Stimulated activated CD4-positive, alpha-beta T cell treated with anti-CD3 and anti-CD28 coated beads, TNF-alpha, amount 100 ng/mL, for 4 hours (primary cell): Measurements from ENCODE around the gene DAB2IP.

Experiments
- DNase-seq, 3 experiments: peaks; one replicate each; pipeline ENCODE4 v3.0.0-alpha.2; 2020; ENCODE audit warnings: low read depth in 3 of 3

DAB2IP gene

DNA sequence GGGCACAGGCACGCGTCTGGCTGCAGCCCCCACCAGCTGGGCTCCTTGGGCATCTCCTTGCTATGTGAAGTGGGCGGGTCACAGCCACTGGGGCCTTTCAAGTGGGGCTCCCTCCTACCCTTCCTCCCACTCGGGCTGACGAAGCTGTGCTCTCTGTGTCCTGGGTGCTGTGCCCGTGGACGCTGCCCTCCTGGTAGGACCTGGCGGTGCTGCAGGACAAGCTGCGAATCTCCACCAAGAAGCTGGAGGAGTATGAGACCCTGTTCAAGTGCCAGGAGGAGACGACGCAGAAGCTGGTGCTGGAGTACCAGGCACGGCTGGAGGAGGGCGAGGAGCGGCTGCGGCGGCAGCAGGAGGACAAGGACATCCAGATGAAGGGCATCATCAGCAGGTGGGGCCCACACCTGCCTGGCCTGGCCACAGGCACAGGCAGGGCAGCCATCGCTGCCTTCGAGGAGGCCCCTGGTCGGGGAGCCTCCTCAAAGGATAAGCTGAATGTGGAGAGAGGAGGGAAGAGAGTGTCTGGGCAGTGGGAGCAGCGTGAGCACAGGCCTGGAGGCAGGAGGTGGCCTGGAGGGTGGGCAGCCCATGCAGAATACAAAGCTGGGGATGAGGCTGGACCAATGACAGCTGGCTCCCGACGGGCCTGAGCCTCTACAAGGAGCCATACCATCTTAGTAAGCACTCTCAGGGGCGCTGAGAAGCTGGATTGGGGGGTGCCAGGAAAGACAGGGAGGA is 124.7 kb downstream of the DAB2IP start:
- no peak for DNase-seq

DNA sequence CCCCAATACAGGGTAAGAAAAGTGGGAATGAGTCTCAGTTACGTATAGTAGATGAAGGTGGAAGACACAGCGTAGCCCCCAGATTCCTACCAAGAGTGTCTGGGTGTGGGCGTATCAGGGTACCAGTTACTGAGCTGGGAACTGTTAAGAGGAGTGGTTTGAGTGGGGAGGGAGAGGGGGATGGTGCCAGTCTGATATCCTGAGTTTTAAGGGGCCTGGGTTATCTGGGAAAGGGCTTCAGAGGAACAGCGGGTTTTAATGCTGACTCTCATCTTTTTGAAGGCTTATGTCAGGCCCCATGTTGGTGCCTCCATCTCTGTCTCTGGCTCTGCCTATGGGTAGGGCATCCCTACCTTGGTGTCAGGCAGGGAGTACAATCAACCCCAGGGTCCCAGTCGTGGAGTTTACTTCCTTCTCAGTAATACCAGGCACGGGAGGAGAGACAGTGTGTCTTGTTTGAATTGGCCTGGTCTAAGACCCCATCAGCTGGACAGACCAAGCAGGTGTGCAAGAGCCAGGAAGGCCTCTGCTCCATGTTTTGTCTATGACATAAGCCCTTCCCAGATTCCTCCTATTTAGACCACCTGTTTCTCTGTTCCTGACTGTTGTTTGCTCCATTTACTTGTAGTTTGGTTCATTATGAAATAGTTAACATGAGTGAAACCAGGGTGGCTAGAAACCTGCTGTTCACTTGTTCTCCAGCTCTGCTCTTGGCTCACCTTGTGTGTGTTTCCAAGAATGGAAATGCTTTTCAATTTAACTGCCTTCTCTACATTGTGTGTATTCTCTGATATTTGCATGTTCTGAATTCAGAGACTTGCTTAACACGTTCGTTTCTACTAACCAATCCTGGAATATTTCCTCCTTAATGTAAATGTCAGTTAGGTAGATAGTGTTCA is 125.6 kb downstream of the DAB2IP start:
- DNase-seq = no peak

DNA sequence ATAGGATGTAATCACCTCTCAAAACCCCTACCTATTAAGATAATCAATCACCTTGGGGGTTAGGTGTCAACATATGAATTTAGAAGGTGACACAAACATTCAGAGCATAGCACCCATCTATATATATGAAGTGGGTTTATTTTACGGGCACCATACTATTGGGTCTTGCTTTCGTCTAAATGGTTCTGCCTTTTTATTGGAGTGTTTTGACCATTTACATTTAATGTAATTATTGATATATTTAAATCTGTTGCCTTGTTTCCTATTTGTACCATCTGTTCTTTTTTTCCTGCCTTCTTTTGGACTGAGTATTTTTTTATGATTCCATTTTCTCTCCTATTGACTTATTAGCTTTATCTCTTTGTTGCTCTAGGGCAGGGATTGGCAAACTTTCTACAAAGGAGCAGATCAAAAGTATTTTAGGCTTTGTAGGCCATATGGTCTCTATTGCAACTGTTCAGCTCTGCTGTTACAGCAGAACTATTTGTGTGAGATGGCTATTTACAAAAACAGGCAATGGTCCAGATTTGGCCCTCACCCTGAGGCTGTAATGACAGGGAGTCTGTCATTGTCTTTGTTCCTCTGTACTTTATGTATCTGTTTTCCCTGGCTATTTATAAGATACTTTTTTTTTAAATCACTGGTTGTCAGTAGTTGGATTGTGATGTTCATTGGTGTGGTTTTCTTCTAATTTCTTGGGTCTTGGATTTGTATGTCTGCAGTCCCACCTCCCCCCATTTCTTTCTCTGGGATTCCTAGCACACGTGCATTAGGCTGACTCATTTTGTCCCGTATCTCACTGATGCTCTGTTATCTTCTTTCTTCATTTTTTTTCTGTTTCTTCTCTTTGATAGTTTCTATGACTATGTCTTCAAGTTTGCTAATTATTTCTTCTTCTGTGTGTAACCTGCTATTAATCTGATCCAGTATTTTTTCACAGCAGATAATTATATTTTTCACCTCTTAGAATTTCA is 127.1 kb downstream of the DAB2IP start:
- no peak for DNase-seq

DNA sequence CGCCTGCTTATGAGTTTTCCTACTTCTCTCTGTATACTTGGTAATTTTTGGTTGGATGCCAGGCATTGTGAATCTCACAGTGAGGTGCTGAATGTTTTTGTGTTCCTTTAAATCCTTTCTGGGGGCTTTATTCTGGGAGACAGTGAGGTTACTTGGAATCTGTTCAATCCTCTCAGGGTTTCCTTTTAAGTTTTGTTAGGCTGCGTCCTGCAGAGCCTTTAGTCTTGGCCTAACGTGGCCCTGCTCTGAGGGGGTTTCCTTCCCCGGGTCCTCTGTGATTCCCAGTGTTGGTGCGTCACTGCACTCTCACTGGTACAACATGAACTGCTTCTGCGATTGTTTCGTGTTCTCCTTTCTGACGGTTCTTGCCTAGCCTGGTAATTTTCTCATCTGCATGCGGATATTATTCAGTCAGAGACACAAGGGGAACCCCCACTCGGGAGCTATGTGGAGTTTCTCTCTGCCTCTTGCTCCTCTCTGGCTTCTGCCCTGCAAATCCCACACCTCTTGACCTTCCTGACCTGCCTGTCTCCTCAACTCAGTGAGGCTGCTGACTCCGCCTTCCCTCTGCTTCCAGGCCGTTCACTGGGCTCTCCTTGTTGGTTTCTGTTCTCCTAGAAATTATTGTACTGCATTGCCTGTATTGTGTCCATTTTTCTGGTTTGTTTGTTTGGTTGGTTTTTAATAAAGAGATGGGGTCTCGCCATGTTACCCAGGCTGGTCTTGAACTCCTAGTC is 128.1 kb downstream of the DAB2IP start:
- DNase-seq = no peak

DNA sequence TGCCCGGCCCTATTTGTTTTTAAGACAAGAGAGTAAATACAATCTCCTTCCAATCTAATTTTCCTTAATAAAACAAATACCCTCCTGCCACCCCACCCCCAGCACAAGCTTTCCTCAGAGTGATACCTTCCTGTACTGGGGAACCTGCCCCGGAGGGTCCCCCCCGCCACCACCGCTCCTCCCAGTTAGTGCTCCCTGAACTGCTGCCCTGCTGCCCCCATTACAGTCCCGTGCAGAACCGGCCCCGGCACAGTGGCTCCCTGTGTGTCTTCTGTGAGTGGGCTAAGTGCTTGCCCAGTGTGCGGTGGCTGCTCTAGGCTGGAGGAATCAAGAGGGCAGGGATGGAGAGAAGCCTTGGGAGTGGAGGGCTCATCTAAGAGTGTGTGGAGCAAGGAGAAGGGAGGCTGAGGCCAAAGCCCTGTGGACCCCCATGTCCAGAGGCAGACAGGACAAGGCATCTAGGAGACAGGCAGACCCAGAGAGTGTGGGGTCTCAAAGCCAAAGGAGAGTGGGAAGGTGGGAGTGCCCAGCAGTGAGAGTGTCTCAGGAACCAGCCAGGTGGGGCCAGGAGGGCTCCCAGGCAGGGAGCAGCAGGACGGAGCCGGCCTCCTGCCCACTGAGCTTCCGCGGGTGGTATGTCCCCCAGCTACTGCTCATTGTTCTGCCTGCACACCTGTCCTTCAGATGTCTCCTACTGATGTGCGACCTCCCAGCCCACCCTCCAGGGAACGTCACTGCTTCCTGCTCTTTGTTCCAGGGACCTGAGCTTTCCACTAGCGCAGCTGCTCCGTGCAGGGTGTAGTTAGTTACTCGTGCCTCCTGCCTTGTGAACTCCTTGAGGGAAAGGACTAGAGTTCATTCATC is 129.0 kb downstream of the DAB2IP start:
- no peak for DNase-seq

DNA sequence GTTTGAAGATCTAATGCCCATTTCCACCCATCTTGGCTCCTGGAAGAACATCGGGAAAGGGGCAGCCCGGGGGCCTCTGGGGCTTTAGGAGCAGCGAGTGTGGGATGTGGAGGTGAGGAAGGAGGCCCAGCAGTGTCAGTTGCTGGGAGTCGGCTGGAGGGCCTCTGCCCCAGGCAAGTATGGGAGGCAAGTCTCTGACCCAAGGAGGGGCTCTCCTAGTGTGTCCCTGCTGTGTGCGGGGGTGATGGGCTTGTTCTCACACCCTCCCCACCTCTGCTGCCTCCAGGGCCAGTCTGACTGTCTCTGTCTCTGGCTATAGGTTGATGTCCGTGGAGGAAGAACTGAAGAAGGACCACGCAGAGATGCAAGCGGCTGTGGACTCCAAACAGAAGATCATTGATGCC is 129.7 kb downstream of the DAB2IP start:
- no peak for DNase-seq

DNA sequence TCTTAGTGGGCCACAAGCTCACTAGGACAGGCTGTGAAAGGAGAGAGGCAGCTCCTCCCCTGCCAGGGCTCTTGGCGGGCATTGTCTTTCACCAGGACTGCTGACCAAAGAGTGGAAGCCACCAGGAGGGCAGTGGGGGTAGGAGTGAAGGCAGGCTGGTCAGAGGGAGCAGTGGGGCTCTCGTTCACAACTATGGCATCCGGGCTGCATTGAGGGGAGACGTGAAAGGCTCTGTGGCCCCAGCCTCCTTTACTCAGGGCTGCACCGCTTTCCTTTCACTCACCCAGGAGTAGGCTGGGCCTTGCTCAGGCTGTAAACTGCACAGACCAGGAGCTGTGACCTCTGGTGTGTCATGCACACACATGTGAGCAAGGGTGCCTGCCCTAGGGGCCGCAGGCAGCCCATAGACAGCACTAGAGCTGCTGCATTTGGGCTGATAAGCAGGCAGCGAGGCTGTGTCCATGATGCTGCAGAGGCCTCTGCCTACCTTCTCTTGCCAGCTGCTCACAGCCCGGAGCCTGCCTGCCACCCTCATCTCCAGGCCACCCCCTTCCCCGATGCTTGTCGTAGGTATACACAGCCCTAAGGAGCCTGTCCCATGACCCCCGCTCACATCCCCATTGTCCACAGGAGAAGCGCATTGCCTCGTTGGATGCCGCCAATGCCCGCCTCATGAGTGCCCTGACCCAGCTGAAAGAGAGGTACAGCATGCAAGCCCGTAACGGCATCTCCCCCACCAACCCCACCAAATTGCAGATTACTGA is 130.4 kb downstream of the DAB2IP start:
- no peak for DNase-seq

DNA sequence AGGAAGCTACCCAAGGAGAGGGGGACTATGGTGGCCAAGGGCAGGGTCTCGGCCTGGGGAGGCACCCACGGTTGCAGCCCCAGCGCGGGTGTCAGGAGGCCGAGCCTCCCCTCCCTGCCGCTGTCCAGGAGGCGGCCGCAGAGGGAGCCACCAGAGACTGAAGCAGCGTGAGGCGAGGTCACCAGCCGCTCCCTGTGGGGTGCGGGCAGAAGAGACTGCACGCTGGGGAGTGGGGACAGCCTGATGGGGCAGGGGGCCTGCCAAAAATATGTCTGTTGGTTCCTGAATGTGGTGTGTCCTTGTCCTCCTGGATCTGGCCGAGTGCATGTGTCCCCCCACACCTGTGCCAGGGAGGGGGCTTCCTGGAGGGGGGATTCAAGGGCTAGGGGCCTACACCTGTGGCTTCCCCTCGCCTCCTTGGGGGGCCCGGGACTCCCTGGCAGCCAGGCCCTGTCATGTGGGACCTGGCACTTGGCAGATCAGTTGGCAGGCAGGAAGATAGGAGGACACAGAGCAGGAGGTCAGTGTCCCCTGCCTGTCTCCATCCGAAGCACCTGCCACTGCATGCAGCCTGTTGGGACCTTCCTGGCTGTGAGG is 131.2 kb downstream of the DAB2IP start:
- DNase-seq = no peak

DNA sequence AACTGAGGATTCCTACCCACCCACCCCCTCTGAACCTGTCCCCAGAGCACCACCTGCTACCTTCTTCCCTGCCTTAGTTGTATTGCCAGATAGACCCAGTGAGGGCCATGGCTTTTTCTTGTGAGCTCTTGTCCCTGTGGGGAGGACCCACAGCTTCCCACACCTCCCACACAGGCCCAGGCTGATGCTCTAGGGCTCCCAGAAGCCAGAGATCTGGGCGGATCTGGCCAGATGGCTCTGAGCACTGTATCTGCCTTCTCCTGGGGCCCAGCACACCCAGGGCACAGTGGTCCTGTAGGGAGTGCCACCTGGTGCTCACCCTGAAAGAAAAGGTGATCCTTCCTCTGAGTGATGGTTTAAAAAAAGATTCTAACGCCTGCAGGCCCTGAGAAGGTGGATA is 131.7 kb downstream of the DAB2IP start:
- DNase-seq = no peak

DNA sequence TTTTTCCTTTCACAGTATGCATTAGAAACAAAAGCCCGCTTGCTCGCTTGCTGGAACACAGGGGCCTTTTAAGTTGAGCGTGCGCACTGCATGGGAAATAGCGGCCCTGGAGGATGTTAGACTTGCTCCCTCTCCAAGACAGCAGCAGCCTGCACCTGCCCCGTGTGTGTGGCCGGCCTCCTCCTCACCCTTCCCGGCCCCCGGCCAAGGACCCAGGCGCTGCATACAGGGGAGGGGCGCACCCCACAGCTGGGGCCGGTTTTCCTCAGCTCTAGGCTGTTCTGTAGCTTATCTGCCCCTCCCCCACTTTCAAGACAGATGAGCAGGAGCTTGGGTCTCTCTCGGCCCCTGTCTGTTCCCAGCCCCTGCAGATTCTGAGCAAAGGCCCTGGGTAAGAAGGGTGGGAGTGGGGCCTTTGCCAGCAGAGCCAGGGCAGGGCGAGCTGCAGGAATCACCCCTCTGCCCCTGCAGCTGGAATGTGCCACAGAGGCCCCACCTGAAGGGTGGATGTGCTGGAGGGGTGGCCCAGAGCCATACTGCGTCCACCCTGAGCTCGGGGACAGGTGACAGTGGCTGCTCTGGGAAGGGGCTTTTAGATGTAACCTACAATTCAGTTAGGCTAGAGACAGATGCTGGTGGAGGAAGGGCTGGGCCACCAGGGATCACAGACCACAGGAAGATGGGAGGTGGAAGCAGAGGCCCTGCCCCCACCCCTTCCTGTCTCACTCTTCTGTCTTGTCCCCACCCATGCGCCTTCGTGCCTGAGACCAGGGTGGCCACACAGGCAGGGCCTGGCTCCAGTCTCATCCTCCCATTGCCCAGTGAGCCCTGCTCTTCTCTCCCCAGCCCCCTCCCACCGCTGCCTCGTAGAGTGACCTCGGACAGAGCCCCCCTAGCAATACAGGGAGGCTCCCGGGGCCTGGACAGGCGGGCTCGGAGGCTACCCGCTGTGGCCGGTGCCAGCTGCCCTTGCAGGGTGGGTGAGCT is 132.4 kb downstream of the DAB2IP start:
- no peak for DNase-seq

DNA sequence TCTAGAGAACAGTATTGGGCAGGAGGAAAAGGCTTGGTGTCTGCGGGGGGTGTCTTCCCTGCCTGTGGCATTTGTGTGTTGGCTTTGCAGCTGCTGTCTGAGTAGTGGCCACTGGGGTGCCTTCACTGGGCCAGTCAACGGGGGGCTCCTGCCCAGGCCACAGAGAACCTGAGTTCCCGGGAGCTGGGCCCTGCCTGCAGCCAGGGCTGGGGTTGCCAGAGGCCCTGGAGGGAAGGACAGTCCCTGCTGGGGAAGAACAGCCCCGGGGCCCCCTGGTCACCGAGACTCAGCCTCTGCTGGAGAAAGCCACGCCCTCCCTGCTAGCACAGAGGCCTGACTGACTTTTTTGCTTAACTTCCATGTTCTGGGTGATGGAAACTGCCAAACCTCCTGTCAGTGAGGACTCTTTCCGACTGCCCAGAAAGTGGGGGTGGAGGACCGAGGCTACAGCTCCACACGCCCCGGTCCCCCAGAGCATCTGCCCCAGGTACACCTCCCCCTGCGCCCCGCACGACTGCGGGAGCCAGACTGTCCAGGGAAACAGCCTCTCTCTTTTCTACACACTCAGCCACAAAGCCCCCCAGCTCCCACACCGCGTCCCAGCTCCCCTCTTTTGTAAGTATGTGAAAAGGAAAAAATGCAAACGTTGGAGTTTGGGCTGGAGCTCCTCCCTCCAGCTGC is 133.4 kb downstream of the DAB2IP start:
- no peak for DNase-seq

DNA sequence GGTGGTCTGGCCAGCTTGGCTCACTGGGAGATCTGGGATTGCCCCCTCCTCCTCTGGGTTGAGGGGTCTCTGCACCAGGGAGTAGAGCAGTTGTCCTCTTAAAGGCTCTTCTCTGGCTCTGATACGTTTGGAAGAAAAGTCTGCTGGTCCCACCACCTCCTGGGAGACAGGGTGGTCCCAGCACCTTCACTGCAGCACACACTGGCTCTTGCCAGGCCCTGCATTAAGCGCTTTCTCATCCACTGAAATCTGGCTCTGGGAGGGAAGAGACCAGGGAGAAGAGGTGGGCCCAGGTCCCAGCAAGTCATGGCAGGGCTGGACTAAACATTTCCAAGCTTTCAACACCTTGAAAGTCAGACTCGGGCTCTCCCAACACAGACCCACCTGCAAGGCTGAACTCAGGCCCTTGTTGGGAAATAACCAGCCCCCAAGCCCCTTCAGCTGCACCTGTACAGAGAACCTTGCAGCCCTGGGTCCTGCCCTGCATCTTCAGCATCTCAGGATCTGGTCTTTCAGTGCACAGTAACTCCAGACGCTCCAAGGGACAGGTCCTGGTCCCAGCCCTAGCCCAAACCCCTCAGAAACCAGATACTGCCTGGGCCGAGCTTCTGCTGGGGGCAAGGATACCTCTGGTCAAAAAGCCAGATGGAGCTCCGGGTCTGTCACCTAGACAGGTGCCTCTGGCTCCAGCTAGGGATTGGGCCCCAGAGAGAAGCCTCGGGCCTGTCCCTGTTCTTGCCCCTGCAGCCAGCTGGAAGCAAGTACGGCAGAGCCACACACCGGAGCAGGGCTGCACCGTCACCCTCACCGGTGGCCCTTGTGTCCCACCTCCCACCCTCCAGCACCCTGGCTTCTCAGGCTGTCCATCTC is 134.5 kb downstream of the DAB2IP start:
- DNase-seq = no peak

DNA sequence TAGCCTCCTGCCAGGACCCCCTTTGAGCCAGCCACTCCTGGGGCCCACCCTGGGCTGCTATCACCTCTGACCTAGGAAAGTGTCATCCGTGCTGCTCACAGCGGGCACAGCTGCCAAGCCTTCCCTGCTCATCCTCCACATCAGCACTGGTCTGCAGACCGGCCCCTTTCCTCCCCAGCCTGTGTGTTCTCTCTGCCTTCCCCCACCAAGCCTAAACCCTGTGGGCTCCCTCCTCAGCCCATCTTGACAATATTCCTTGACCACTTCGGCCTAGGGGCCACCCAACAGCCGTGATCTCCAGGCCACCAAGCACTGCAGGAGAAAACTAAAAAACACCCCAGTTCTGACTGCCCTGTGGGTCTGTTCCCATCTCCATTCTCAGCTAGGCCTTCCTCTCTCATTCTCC is 135.1 kb downstream of the DAB2IP start:
- DNase-seq = no peak

DNA sequence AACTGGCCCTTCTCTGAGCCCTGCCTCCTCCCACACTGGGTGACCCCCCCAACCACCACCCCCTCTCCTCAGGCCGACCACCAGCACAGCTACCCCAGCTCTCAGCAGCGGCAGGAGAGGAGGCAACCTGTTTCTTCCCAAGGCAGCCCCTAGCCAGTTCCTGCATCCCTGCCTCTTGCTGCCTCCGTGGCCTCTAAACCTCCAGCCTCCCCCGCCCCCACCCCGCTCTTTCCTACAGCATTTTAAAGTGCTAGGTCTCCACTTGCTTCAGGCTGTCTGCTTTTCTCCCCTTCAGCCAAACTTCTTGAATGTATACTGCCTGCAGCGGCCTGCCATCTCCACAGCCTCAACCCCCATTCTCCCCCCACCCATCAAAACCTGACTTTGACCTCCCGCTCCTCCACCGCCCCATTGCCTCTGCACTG is 135.6 kb downstream of the DAB2IP start:
- DNase-seq = no peak

DNA sequence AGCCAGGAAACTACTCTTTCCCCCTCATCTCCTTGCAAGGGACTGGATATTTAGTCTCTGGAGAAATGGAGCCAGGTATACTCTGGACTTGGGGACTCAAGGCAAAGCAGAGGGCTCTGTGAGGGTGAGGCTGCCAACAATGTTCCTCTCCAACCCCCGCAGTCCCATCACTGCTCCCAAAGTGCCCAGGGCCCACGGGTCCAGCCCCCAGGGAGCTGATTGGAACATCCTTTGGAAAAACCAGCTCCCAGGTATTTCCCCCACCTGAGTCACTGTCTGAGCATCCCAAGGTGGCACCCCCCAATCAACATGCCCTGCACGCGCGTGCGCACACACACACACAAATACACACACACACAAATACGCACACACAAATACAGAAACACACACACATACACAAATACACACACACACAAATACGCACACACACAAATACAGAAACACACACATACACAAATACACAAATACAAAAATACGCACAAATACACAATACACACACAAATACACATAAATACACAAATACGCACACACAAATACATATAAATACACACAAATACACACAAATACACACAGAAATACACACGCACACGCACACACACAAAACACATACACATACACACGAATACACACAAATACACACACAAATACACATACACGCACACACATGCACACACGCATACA is 137.4 kb downstream of the DAB2IP start:
- DNase-seq = no peak

DNA sequence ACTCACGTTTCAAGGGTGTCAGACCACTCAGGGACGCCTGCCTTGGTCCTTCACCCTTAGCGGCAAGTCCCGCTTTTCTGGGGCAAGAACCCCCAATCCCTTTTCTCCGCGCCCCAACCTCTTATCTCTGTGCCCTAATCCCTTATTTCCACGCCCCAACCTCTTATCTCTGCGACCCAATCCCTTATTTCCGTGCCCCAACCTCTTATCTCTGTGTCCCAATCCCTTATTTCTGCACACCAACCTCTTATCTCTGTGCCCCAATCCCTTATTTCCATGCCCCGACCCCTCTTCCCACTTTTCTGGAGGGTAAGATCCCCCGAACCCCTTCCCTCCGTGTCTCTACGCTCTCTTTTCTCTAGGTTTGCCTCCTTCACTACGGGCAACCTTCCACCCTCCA is 139.4 kb downstream of the DAB2IP start:
- DNase-seq = no peak
